CD8-positive, alpha-beta memory T cell (primary cell): ENCODE measurements around the gene AJM1. TPM values are rescaled to one million over a fixed set of nuclear protein-coding genes. Genes with fewer than 3 reads are reported as not detected.
"Not testable (repeated sequence)": the region's sequence is repeated elsewhere in the genome, so short reads cannot be mapped to it uniquely, and the experiment has no call there.

Experiments
- CTCF ChIA-PET: fragments of 350-600 bp; sonication (Branson Sonifier 250); formaldehyde crosslinking; loops from one replicate; lab custom pipeline; 2021; ENCODE audit warnings: antibody characterized with exemption; lab: Charles Lee
- POLR2A ChIA-PET: fragments of 350-600 bp; sonication (Branson Sonifier 250); formaldehyde crosslinking; loops from one replicate; lab custom pipeline; 2021; ENCODE audit warnings: antibody characterized with exemption; lab: Charles Lee
- DNase-seq, 5 donors: peaks; one replicate each; pipeline versions ENCODE4 v3.0.0 to v3.0.0-alpha.2; 2020 to 2022; ENCODE audit warnings: mixed read lengths in 1 of 5
- H3K27ac ChIP-seq: one replicate; pipeline ENCODE4 v1.7.0; 2013; ENCODE audit warnings: low read depth, mild to moderate bottlenecking, low read length, moderate library complexity
- H3K27me3 ChIP-seq: 2 replicates; pipeline ENCODE4 v1.7.0; 2013; ENCODE audit warnings: low read length, mild to moderate bottlenecking; ENCODE audit not compliant: insufficient read depth, poor library complexity, severe bottlenecking
- H3K36me3 ChIP-seq: 2 replicates; pipeline ENCODE4 v1.7.0; 2013; ENCODE audit warnings: mild to moderate bottlenecking, low read length, moderate library complexity; ENCODE audit not compliant: insufficient read depth
- H3K4me1 ChIP-seq: 2 replicates; pipeline ENCODE4 v1.7.0; 2013; ENCODE audit warnings: mild to moderate bottlenecking, low read length, moderate library complexity; ENCODE audit not compliant: insufficient read depth
- H3K4me3 ChIP-seq: 2 replicates; pipeline ENCODE4 v1.7.0; 2013; ENCODE audit warnings: mild to moderate bottlenecking, low read length
- H3K9me3 ChIP-seq: 2 replicates; pipeline ENCODE4 v1.7.0; 2013; ENCODE audit warnings: mild to moderate bottlenecking, low read length
- H3K27ac Mint-ChIP-seq, 8 donors: one replicate each; pipeline ENCODE4 v1.8.0; 2020 to 2021; ENCODE audit warnings: mixed read lengths in 8 of 8, mild to moderate bottlenecking in 6 of 8, inconsistent platforms in 3 of 8, moderate library complexity in 3 of 8
- H3K27me3 Mint-ChIP-seq, 2 donors: one replicate each; pipeline ENCODE4 v1.8.0; 2020 to 2021; ENCODE audit warnings: mixed read lengths in 2 of 2, mild to moderate bottlenecking in 1 of 2, moderate library complexity in 1 of 2
- H3K36me3 Mint-ChIP-seq, 3 donors: one replicate each; pipeline ENCODE4 v1.8.0; 2020 to 2021; ENCODE audit warnings: mixed read lengths in 3 of 3, inconsistent platforms in 1 of 3, mild to moderate bottlenecking in 1 of 3
- H3K4me1 Mint-ChIP-seq, 3 donors: one replicate each; pipeline ENCODE4 v1.8.0; 2020 to 2021; ENCODE audit warnings: mixed read lengths in 3 of 3, inconsistent platforms in 1 of 3, mild to moderate bottlenecking in 1 of 3
- H3K4me3 Mint-ChIP-seq, 7 donors: one replicate each; pipeline ENCODE4 v1.8.0; 2020 to 2021; ENCODE audit warnings: mixed read lengths in 7 of 7, mild to moderate bottlenecking in 6 of 7, moderate library complexity in 4 of 7, inconsistent platforms in 2 of 7
- H3K9me3 Mint-ChIP-seq, 5 donors: one replicate each; pipeline ENCODE4 v1.8.0; 2020 to 2022; ENCODE audit warnings: mixed read lengths in 5 of 5, mild to moderate bottlenecking in 3 of 5, moderate library complexity in 2 of 5, inconsistent platforms in 1 of 5
- polyA plus RNA-seq: library from polyadenylated mRNA; unstranded; fragments of 300-500 nt; fragmentation: Illumina TruSeq; gene quantifications from one replicate; pipeline ENCODE4 v1.2.3, GENCODE V29; 2021
- total RNA-seq, 2 experiments: library from RNA; stranded (reverse); gene quantifications; one replicate each; pipeline ENCODE4 v1.2.3, GENCODE V29; 2021

The AJM1 gene
- total and polyA plus RNA-seq, 3 experiments from 2014 or later, result 0.39 to 3.2 (median 3.2) TPM

DNA sequence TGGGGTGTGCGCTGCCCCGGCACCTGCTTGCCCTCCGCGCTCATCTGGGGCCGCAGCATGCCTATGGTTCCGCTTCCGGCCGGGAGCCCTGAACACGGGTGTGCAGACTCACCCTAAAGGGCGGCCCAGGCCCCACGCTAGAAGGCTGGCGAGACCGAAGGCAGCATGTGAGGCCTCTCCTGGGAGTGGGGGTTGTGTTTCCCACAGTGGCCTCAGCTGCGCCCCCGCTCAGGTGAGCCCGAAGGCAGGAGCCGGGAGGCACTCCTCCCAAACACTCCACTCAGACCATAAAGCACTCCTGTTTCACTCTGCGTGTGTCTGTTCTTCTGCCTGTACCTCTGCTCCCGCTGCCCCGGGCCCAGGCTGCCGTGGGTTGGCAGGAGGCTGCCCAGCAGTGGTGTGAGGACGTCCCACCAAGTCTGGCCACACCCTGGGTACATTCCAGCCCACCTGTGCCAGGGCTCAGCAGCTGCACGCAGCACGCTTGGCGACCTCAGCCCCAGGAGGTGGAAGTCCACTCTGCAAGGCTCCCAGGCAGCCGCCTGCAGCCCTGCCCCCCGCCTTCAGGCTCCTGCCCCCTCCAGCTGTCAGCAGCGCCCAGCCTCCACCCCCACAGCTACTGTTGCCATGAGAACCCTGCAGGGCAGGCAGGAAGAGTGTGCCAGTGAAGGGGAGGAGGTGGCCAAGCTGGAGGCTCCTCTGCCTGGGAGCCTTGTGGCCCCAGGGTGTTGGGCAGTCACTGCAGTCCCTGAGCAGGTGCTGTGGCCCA lies 1.2 kb upstream of the AJM1 start:
- Histone ChIP-seq H3K9me3 (no peaks in the 10 kb centered on the region), H3K36me3 (no peaks in the 10 kb centered on the region), H3K4me1 (peaks cover 14% of the 10 kb centered on the region), H3K27ac (no peak overlapping the region), H3K27me3 (no peaks in the 10 kb centered on the region), H3K4me3 (no peak overlapping the region)
- ChIA-PET POLR2A (no interaction called here), CTCF (interaction anchor here (1.0 to 4.9 kb wide), 11 partner anchors 8 to 194 kb away, joined by 3 to 45 read pairs (median 12); partner anchors contain the start of gene TRAF2)
- Mint-ChIP-seq H3K4me1 (peaks cover 8 to 17% (median 12%) of the 10 kb centered on the region in 3 donors), H3K9me3 (no peaks in the 10 kb centered on the region), H3K4me3 (no peak overlapping the region), H3K27ac (no peak overlapping the region), H3K36me3 (peaks cover 0 to 18% (median 0%) of the 10 kb centered on the region in 3 donors), H3K27me3 (peaks cover 3 to 10% of the 10 kb centered on the region in 2 donors)
- no peak for DNase-seq

DNA sequence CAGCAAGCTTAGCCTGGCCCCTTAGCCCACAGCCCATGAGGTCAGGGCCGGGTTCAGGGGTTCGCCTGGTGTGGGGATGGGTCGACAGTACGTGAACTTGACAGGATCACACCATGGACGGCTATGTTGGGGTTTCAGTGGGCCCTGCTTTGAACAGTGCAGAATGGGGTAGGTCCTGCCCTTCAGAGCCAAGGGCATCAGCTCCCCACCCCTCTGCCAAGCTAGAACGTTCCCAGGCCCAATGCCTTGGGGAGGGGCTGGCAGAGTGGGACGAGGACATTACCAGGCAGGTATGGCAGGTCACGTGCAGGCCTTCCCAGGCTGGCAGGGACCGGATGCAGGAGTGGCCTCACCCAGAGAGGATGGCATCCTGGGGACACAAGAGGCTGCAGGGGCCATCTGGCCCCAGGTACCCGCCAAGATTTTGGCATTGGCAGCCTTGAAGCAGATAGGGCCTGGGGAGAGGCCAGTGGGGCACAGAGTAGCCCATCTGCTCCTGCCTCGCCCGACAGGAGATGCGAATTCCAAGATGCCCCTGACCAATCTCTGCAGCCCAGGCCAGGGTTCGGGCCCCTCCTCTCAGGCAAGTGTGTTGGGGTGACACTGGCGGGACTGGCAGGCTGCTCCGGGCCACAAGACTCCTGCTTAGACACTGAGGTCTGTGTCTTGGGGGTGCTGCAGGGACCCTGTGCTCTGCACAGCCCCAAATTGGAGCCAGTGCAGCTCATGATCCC lies 465 bp upstream of the AJM1 start:
- H3K9me3 ChIP-seq, H3K27ac ChIP-seq, H3K27me3 ChIP-seq, H3K36me3 ChIP-seq, H3K4me3 ChIP-seq, H3K9me3 Mint-ChIP-seq, DNase-seq: not testable (repeated sequence)
- H3K4me3 Mint-ChIP-seq, result peak overlapping the region; percentile 86 to 96 (median 88)
- ChIA-PET POLR2A (interaction anchor here (0.6 to 2.2 kb wide), 5 partner anchors 20 to 193 kb away, joined by 3 to 9 read pairs (median 4); no protein-coding TSS in a partner anchor), CTCF (interaction anchor here (0.6 to 4.9 kb wide), 33 partner anchors 9 to 315 kb away, joined by 3 to 45 read pairs (median 4); partner anchors contain the start of genes CLIC3, MAMDC4, NPDC1 and RABL6)
- peaks cover 7 to 13% of the 10 kb centered on the region in 2 donors for H3K27me3 Mint-ChIP-seq
- peaks cover 0 to 18% (median 0%) of the 10 kb centered on the region in 3 donors for H3K36me3 Mint-ChIP-seq
- H3K4me1 ChIP-seq, result peaks cover 14% of the 10 kb centered on the region
- peaks cover 8 to 22% (median 14%) of the 10 kb centered on the region in 3 donors for H3K4me1 Mint-ChIP-seq
- H3K27ac Mint-ChIP-seq, result peak overlapping the region in 7 of 8 donors; percentile 37 to 79 (median 58)

- not testable (repeated sequence) for H3K4me3 ChIP-seq, DNase-seq, H3K9me3 ChIP-seq, H3K27me3 ChIP-seq, H3K36me3 ChIP-seq, H3K27ac ChIP-seq, H3K9me3 Mint-ChIP-seq
- Mint-ChIP-seq H3K27me3 (peaks cover 11 to 21% of the 10 kb centered on the region in 2 donors), H3K27ac (peak overlapping the region in 7 of 8 donors; percentile 50 to 83 (median 57)), H3K36me3 (peaks cover 0 to 16% (median 0%) of the 10 kb centered on the region in 3 donors), H3K4me1 (peaks cover 8 to 33% (median 20%) of the 10 kb centered on the region in 3 donors), H3K4me3 (peak overlapping the region; percentile 75 to 89 (median 81))
- H3K4me1 ChIP-seq, result peaks cover 23% of the 10 kb centered on the region
- POLR2A ChIA-PET, result interaction anchor here (0.8 to 2.2 kb wide), 4 partner anchors 23 to 156 kb away, joined by 3 to 9 read pairs (median 4); partner anchors contain the start of gene EDF1
- CTCF ChIA-PET, result interaction anchor here (0.8 to 4.9 kb wide), 22 partner anchors 8 to 234 kb away, joined by 3 to 45 read pairs (median 8); partner anchors contain the start of genes CLIC3, MAMDC4, NPDC1 and RABL6
These were observed 1.0 kb downstream of the AJM1 start for GRCh38 chr9:136843159-136843800.

GRCh38 chr9:136843801-136844740 lies 1.8 kb downstream of the AJM1 start:
- not testable (repeated sequence) for H3K27me3 ChIP-seq, H3K9me3 ChIP-seq, H3K27ac ChIP-seq, H3K9me3 Mint-ChIP-seq, H3K36me3 ChIP-seq, H3K4me3 ChIP-seq
- Mint-ChIP-seq H3K4me1 (peaks cover 8 to 35% (median 21%) of the 10 kb centered on the region in 3 donors), H3K27me3 (peaks cover 11 to 24% of the 10 kb centered on the region in 2 donors), H3K27ac (peak overlapping the region in 6 of 8 donors; percentile 50 to 83 (median 60)), H3K36me3 (peaks cover 0 to 13% (median 0%) of the 10 kb centered on the region in 3 donors), H3K4me3 (peak overlapping the region; percentile 75 to 89 (median 81))
- DNase-seq, result peak; percentile 44 to 78 (median 49)
- ChIA-PET CTCF (interaction anchor here (0.8 to 4.9 kb wide), 13 partner anchors 16 to 191 kb away, joined by 3 to 45 read pairs (median 9); partner anchors contain the start of genes RABL6 and TRAF2), POLR2A (interaction anchor here (1.1 to 2.2 kb wide), 2 partner anchors 42 to 44 kb away, joined by 4 to 9 read pairs; no protein-coding TSS in a partner anchor)
- H3K4me1 ChIP-seq, result peaks cover 23% of the 10 kb centered on the region

GRCh38 chr9:136844761-136845464 lies 2.6 kb downstream of the AJM1 start:
- peaks cover 8 to 40% (median 24%) of the 10 kb centered on the region in 3 donors for H3K4me1 Mint-ChIP-seq
- H3K9me3 Mint-ChIP-seq, result peaks cover 0 to 3% (median 0%) of the 10 kb centered on the region in 5 donors
- H3K4me1 ChIP-seq, result peaks cover 26% of the 10 kb centered on the region
- H3K36me3 ChIP-seq, result no peaks in the 10 kb centered on the region
- H3K36me3 Mint-ChIP-seq, result peaks cover 0 to 10% (median 0%) of the 10 kb centered on the region in 3 donors
- H3K27ac ChIP-seq, result no peak overlapping the region
- no peaks in the 10 kb centered on the region for H3K9me3 ChIP-seq
- H3K27me3 Mint-ChIP-seq, result peaks cover 11 to 27% of the 10 kb centered on the region in 2 donors
- H3K4me3 ChIP-seq, result no peak overlapping the region
- POLR2A ChIA-PET, result interaction anchor here (1.1 kb wide), 1 partner anchor 99 kb away, joined by 3 read pairs; the partner anchor contains the start of gene FBXW5
- peak overlapping the region in 5 of 7 donors; percentile 36 to 66 (median 44) for H3K4me3 Mint-ChIP-seq
- H3K27ac Mint-ChIP-seq, result peak overlapping the region in 2 of 8 donors; percentile 34 to 75
- no peak for DNase-seq
- CTCF ChIA-PET, result interaction anchor here (0.8 to 4.9 kb wide), 7 partner anchors 21 to 190 kb away, joined by 3 to 45 read pairs (median 4); partner anchors contain the start of gene PAXX
- peaks cover 4% of the 10 kb centered on the region for H3K27me3 ChIP-seq
